Measurements from ENCODE around the gene WDR1.
A peak's percentile ranks its signal among the peaks of the same experiment; 100 is the strongest.

The WDR1 gene

GRCh38 chr4:10082459-10083272 lies 33.9 kb downstream of the WDR1 start:
- peak overlapping the region; percentile 11 for H3K27ac Mint-ChIP-seq
- H3K4me1 Mint-ChIP-seq (ENCODE audit: low read depth): no peaks in the 10 kb centered on the region
- no peaks in the 10 kb centered on the region for H3K36me3 Mint-ChIP-seq
- H3K27me3 Mint-ChIP-seq: no peaks in the 10 kb centered on the region
- no peak overlapping the region for H3K4me3 Mint-ChIP-seq
- H3K9me3 Mint-ChIP-seq (ENCODE audit: low read depth): no peaks in the 10 kb centered on the region

- Mint-ChIP-seq H3K36me3 (no peaks in the 10 kb centered on the region), H3K27ac (peak overlapping the region; percentile 11), H3K27me3 (no peaks in the 10 kb centered on the region), H3K9me3 (ENCODE audit: low read depth) (no peaks in the 10 kb centered on the region), H3K4me3 (no peak overlapping the region), H3K4me1 (ENCODE audit: low read depth) (no peaks in the 10 kb centered on the region)
Observed at GRCh38 chr4:10082047-10082446, 34.6 kb downstream of the WDR1 start.

- Mint-ChIP-seq H3K4me1 (ENCODE audit: low read depth) (no peaks in the 10 kb centered on the region), H3K4me3 (no peak overlapping the region), H3K9me3 (ENCODE audit: low read depth) (no peaks in the 10 kb centered on the region), H3K36me3 (no peaks in the 10 kb centered on the region), H3K27ac (no peak overlapping the region), H3K27me3 (no peaks in the 10 kb centered on the region)
Observed at GRCh38 chr4:10081218-10081606, 35.4 kb downstream of the WDR1 start.

GRCh38 chr4:10080589-10081217 lies 35.9 kb downstream of the WDR1 start:
- Mint-ChIP-seq H3K27me3 (no peaks in the 10 kb centered on the region), H3K9me3 (ENCODE audit: low read depth) (no peaks in the 10 kb centered on the region), H3K4me3 (no peak overlapping the region), H3K27ac (no peak overlapping the region), H3K4me1 (ENCODE audit: low read depth) (no peaks in the 10 kb centered on the region), H3K36me3 (no peaks in the 10 kb centered on the region)

- Mint-ChIP-seq H3K4me1 (ENCODE audit: low read depth) (no peaks in the 10 kb centered on the region), H3K9me3 (ENCODE audit: low read depth) (no peaks in the 10 kb centered on the region), H3K36me3 (no peaks in the 10 kb centered on the region), H3K27me3 (no peaks in the 10 kb centered on the region), H3K27ac (no peak overlapping the region), H3K4me3 (no peak overlapping the region)
Observed at GRCh38 chr4:10079912-10080588, 36.5 kb downstream of the WDR1 start.

GRCh38 chr4:10079256-10079655 lies 37.3 kb downstream of the WDR1 start:
- Mint-ChIP-seq H3K36me3 (peaks cover 3% of the 10 kb centered on the region), H3K4me3 (no peak overlapping the region), H3K4me1 (ENCODE audit: low read depth) (no peaks in the 10 kb centered on the region), H3K27me3 (no peaks in the 10 kb centered on the region), H3K9me3 (ENCODE audit: low read depth) (no peaks in the 10 kb centered on the region), H3K27ac (peak overlapping the region; percentile 41)

- Mint-ChIP-seq H3K36me3 (peaks cover 3% of the 10 kb centered on the region), H3K27me3 (no peaks in the 10 kb centered on the region), H3K4me3 (no peak overlapping the region), H3K9me3 (ENCODE audit: low read depth) (no peaks in the 10 kb centered on the region), H3K27ac (peak overlapping the region; percentile 50), H3K4me1 (ENCODE audit: low read depth) (no peaks in the 10 kb centered on the region)
Observed at GRCh38 chr4:10078481-10079233, 37.9 kb downstream of the WDR1 start.

GRCh38 chr4:10077483-10078335 lies 38.9 kb downstream of the WDR1 start:
- H3K36me3 Mint-ChIP-seq: peaks cover 3% of the 10 kb centered on the region
- H3K4me3 Mint-ChIP-seq: no peak overlapping the region
- H3K9me3 Mint-ChIP-seq (ENCODE audit: low read depth): no peaks in the 10 kb centered on the region
- no peaks in the 10 kb centered on the region for H3K27me3 Mint-ChIP-seq
- H3K27ac Mint-ChIP-seq: peak overlapping the region; percentile 50
- peaks cover 2% of the 10 kb centered on the region for H3K4me1 Mint-ChIP-seq (ENCODE audit: low read depth)

GRCh38 chr4:10077076-10077475 lies 39.5 kb downstream of the WDR1 start:
- H3K4me1 Mint-ChIP-seq (ENCODE audit: low read depth): peaks cover 2% of the 10 kb centered on the region
- H3K27me3 Mint-ChIP-seq: no peaks in the 10 kb centered on the region
- H3K27ac Mint-ChIP-seq: no peak overlapping the region
- H3K4me3 Mint-ChIP-seq: no peak overlapping the region
- peaks cover 3% of the 10 kb centered on the region for H3K36me3 Mint-ChIP-seq
- H3K9me3 Mint-ChIP-seq (ENCODE audit: low read depth): no peaks in the 10 kb centered on the region

GRCh38 chr4:10075953-10076391 lies 40.6 kb downstream of the WDR1 start:
- Mint-ChIP-seq H3K27ac (no peak overlapping the region), H3K4me1 (ENCODE audit: low read depth) (peaks cover 2% of the 10 kb centered on the region), H3K36me3 (peaks cover 3% of the 10 kb centered on the region), H3K27me3 (no peaks in the 10 kb centered on the region), H3K4me3 (no peak overlapping the region), H3K9me3 (ENCODE audit: low read depth) (no peaks in the 10 kb centered on the region)

GRCh38 chr4:10075158-10075863 lies 41.3 kb downstream of the WDR1 start:
- Mint-ChIP-seq H3K27ac (no peak overlapping the region), H3K4me1 (ENCODE audit: low read depth) (peaks cover 2% of the 10 kb centered on the region), H3K9me3 (ENCODE audit: low read depth) (no peaks in the 10 kb centered on the region), H3K36me3 (peaks cover 3% of the 10 kb centered on the region), H3K27me3 (no peaks in the 10 kb centered on the region), H3K4me3 (no peak overlapping the region)

- Mint-ChIP-seq H3K9me3 (ENCODE audit: low read depth) (no peaks in the 10 kb centered on the region), H3K27ac (peak overlapping the region; percentile 71), H3K4me3 (no peak overlapping the region), H3K36me3 (peaks cover 3% of the 10 kb centered on the region), H3K27me3 (no peaks in the 10 kb centered on the region), H3K4me1 (ENCODE audit: low read depth) (peaks cover 2% of the 10 kb centered on the region)
Observed at GRCh38 chr4:10074767-10075105, 41.9 kb downstream of the WDR1 start.

GRCh38 chr4:10074076-10074766 lies 42.4 kb downstream of the WDR1 start:
- Mint-ChIP-seq H3K9me3 (ENCODE audit: low read depth) (no peaks in the 10 kb centered on the region), H3K4me3 (no peak overlapping the region), H3K36me3 (peaks cover 3% of the 10 kb centered on the region), H3K27me3 (no peaks in the 10 kb centered on the region), H3K27ac (peak overlapping the region; percentile 71), H3K4me1 (ENCODE audit: low read depth) (peaks cover 2% of the 10 kb centered on the region)

All from activated naive CD8-positive, alpha-beta T cell (primary cell).